GM19035 (cell line): ENCODE results near the gene KIF26A.
"Not testable (repeated sequence)": the region's sequence is repeated elsewhere in the genome, so short reads cannot be mapped to it uniquely, and the experiment has no call there.

Experiments
- ATAC-seq: cut with Tn5 transposase; IDR thresholded peaks from one replicate; pipeline ENCODE4 v1.9.1; 2021; ENCODE audit not compliant: unreplicated experiment

KIF26A gene

GRCh38 chr14:104220215-104221070, 82.1 kb downstream of the KIF26A start:
- no peak for ATAC-seq

GRCh38 chr14:104221071-104221625, 82.8 kb downstream of the KIF26A start:
- ATAC-seq: no peak

- ATAC-seq: no peak
Measured at GRCh38 chr14:104221636-104222369, 83.4 kb downstream of the KIF26A start.

GRCh38 chr14:104222396-104223036, 84.1 kb downstream of the KIF26A start:
- no peak for ATAC-seq

- no peak for ATAC-seq
Measured at GRCh38 chr14:104223101-104224041, 85.0 kb downstream of the KIF26A start.

GRCh38 chr14:104224131-104224505, 85.7 kb downstream of the KIF26A start:
- no peak for ATAC-seq

GRCh38 chr14:104224506-104225277, 86.3 kb downstream of the KIF26A start:
- no peak for ATAC-seq

GRCh38 chr14:104225278-104226190, 87.1 kb downstream of the KIF26A start:
- not testable (repeated sequence) for ATAC-seq

- no peak for ATAC-seq
Measured at GRCh38 chr14:104226421-104227383, 88.3 kb downstream of the KIF26A start.

- no peak for ATAC-seq
Measured at GRCh38 chr14:104227806-104228205, 89.4 kb downstream of the KIF26A start.

GRCh38 chr14:104228221-104228620, 89.8 kb downstream of the KIF26A start:
- no peak for ATAC-seq

- no peak for ATAC-seq
Measured at GRCh38 chr14:104228716-104229533, 90.5 kb downstream of the KIF26A start.

GRCh38 chr14:104229534-104230055, 91.2 kb downstream of the KIF26A start:
- no peak for ATAC-seq

- ATAC-seq: no peak
Measured at GRCh38 chr14:104230119-104230815, 91.9 kb downstream of the KIF26A start.
